Adrenal gland (tissue), 12 donors: Measurements from ENCODE around the gene NCR2. TPM values are rescaled to one million over a fixed set of nuclear protein-coding genes. Genes with fewer than 3 reads are reported as not detected.

Source experiments
- DNase-seq, 7 donors: peaks; one replicate each; pipeline ENCODE4 v3.0.0-alpha.2; 2019 to 2020
- H3K27ac ChIP-seq, 5 donors: fragments of 200-600 bp; sonication (generic) in 4 of 5; 1 replicate in 3 of 5; 2 replicates in 2 of 5; pipeline versions ENCODE4 v1.5.1 to v1.8.0; 2016 to 2020; ENCODE audit warnings: mild to moderate bottlenecking in 1 of 5
- H3K27me3 ChIP-seq: fragments of 200-600 bp; 2 replicates; pipeline ENCODE4 v1.8.0; 2021
- H3K36me3 ChIP-seq, 2 donors: fragments of 200-600 bp; replicated peaks in 1 of 2; 1 replicate in 1 of 2; 2 replicates in 1 of 2; pipeline versions ENCODE4 v1.5.1 to v1.8.0; 2018 to 2022
- H3K4me1 ChIP-seq, 2 donors: fragments of 200-600 bp; replicated peaks in 1 of 2; 1 replicate in 1 of 2; 2 replicates in 1 of 2; pipeline versions ENCODE4 v1.5.1 to v1.8.0; 2018 to 2021
- H3K4me3 ChIP-seq, 4 donors: fragments of 200-600 bp; sonication (generic) in 3 of 4; one replicate each; pipeline ENCODE4 v1.5.1; 2016 to 2018
- H3K9me3 ChIP-seq, 3 donors: fragments of 200-600 bp; sonication (generic) in 1 of 3; replicated peaks in 1 of 3; 1 replicate in 2 of 3; 2 replicates in 1 of 3; pipeline versions ENCODE4 v1.5.1 to v1.8.0; 2016 to 2021
- POLR2A ChIP-seq, 2 donors: fragments of 450-650 bp; IDR thresholded peaks; one replicate each; pipeline ENCODE4 v1.6.1; 2017; ENCODE audit warnings: antibody characterized with exemption in 2 of 2, mild to moderate bottlenecking in 2 of 2, moderate library complexity in 1 of 2
- WGBS, 4 donors: extraction: QIAGEN DNeasy Blood & Tissue Kit in 2 of 4; methylation state at CpG; one replicate each; pipeline versions ENCODE4 v1.1.5 to v1.1.7; 2013 to 2017; 5-methylcytosine and 5-hydroxymethylcytosine counted together
- intact Hi-C, 2 donors: fragments of 100-400 bp; cut with DNase I; formaldehyde crosslinking; loops; one replicate each; pipeline versions ENCODE4 v1.14.1 to v1.15.0; 2022 to 2023
- polyA plus RNA-seq, 3 donors: library from polyadenylated mRNA; stranded (reverse); fragments of 200-250 nt in 2 of 3; fragments of 350-450 nt in 1 of 3; fragmentation: Illumina TruSeq in 1 of 3; extraction: RNeasy Lipid Tissue Mini Kit (QIAGEN cat#74804) in 1 of 3; gene quantifications; one replicate each; pipeline ENCODE4 v1.2.3, GENCODE V29; 2013 to 2014
- total RNA-seq, 9 donors: library from RNA; depleted of rRNA in 4 of 9; stranded (reverse); fragments of >200 nt in 4 of 9; fragments of 120-200 nt in 1 of 9; fragmentation: NEBNext Ultra II Directional in 1 of 9; extraction: Animal tissue kit (Norgen Biotek cat#: 25700) in 1 of 9; gene quantifications; one replicate each; pipeline versions ENCODE4 v1.1.0 to v1.2.4, GENCODE V29; 2013 to 2023
- TF ChIP-seq, protein P1 (sequence below), 6 experiments: fragments of 450-650 bp in 4 of 6; fragments of 200-600 bp in 2 of 6; sonication (generic) in 1 of 6; IDR thresholded peaks; 1 replicate in 5 of 6; 2 replicates in 1 of 6; pipeline versions ENCODE4 v1.5.1 to v1.8.0; 2016 to 2021; ENCODE audit warnings: antibody characterized with exemption in 6 of 6, mild to moderate bottlenecking in 2 of 6, moderate library complexity in 1 of 6
- donor health status: healthy with polysubstance abuse.
- donor health status: Bipolar disorder and iron deficiency.
- donor health status: DM: yes; HTN: yes; CAD: no.
- donor health status: DM: no; HTN: no; CAD: no.
- donor health status: DM: no; HTN: no; CAD: no.
- donor health status: DM: yes; HTN: yes; CAD: no.

The NCR2 gene
- total and polyA plus RNA-seq, 12 donors = not detected

DNA sequence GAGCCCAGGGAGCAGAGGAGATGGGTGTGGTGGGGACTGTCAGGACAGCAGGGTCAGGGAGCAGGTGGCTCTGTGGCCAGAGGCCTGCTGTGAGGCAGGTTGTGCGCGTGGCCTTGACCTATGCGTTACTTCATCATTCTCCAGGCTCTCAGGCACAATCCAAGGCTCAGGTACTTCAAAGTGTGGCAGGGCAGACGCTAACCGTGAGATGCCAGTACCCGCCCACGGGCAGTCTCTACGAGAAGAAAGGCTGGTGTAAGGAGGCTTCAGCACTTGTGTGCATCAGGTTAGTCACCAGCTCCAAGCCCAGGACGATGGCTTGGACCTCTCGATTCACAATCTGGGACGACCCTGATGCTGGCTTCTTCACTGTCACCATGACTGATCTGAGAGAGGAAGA is 535 bp downstream of the NCR2 start:
- H3K9me3 ChIP-seq = no peaks in the 10 kb centered on the region
- DNase-seq = no peak
- WGBS, 4 donors = 85 to 95% (median 88%) methylated on average over 3 to 11 of the region's 11 CpGs
- no peak for TF ChIP-seq POLR2A (IDR thresholded peaks at IDR 0.05)
- TF ChIP-seq, protein P1, sequence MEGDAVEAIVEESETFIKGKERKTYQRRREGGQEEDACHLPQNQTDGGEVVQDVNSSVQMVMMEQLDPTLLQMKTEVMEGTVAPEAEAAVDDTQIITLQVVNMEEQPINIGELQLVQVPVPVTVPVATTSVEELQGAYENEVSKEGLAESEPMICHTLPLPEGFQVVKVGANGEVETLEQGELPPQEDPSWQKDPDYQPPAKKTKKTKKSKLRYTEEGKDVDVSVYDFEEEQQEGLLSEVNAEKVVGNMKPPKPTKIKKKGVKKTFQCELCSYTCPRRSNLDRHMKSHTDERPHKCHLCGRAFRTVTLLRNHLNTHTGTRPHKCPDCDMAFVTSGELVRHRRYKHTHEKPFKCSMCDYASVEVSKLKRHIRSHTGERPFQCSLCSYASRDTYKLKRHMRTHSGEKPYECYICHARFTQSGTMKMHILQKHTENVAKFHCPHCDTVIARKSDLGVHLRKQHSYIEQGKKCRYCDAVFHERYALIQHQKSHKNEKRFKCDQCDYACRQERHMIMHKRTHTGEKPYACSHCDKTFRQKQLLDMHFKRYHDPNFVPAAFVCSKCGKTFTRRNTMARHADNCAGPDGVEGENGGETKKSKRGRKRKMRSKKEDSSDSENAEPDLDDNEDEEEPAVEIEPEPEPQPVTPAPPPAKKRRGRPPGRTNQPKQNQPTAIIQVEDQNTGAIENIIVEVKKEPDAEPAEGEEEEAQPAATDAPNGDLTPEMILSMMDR (IDR thresholded peaks at IDR 0.05) = no peak
- no peak overlapping the region for H3K27ac ChIP-seq
- H3K36me3 ChIP-seq = no peaks in the 10 kb centered on the region
- no peaks in the 10 kb centered on the region for H3K27me3 ChIP-seq
- H3K4me3 ChIP-seq = no peak overlapping the region
- H3K4me1 ChIP-seq = no peaks in the 10 kb centered on the region
- intact Hi-C loops = no loop called here

DNA sequence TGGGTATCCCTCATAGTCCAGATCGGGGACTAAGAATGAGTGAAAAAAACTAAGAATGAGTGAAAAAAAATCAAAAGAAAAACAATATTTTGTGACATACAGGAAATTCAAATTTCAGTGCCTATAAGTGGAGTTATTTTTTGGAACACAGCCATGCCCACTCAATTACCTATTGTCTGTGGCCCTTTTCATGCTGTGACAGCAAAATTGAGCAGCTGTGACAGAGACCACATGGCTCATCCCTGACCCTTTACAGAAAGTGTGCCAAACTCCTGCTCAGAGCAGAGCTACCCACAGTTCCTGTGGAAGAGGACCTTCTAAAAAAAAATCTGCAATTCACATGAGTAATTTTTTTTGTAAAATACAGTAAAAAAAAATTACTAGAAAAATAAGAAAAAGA is 1.4 kb downstream of the NCR2 start:
- Histone ChIP-seq H3K27ac (no peak overlapping the region), H3K36me3 (no peaks in the 10 kb centered on the region), H3K9me3 (no peaks in the 10 kb centered on the region), H3K27me3 (no peaks in the 10 kb centered on the region), H3K4me3 (no peak overlapping the region), H3K4me1 (no peaks in the 10 kb centered on the region)
- no peak for DNase-seq
- intact Hi-C loops = no loop called here
- 61 to 82% (median 76%) methylated on average over 1 of the region's 1 CpG for WGBS, 4 donors
- TF ChIP-seq, protein P1 (IDR thresholded peaks at IDR 0.05) = no peak
- TF ChIP-seq POLR2A (IDR thresholded peaks at IDR 0.05) = no peak

DNA sequence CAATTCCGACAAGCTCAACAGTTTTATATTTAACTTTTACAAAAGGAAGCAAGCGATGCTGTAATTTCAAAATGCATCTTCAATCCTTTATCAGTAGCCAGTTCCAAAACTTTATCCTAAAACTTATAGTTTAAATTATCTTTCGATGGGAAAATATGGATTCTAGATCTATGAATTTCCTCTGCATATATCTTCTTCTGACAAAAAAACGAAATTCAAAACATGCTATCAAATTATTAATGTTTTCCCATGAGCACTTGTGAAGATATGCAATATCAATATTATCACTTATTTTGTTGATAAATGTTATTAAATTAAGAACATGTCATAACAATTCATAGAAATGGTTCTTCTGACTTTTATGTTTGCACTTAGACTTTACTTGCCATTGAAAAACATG is 2.3 kb downstream of the NCR2 start:
- no peak for DNase-seq
- intact Hi-C loops = no loop called here
- H3K9me3 ChIP-seq = no peaks in the 10 kb centered on the region
- H3K4me1 ChIP-seq = no peaks in the 10 kb centered on the region
- H3K4me3 ChIP-seq = no peak overlapping the region
- TF ChIP-seq, protein P1 (IDR thresholded peaks at IDR 0.05) = no peak
- no peak for TF ChIP-seq POLR2A (IDR thresholded peaks at IDR 0.05)
- H3K27me3 ChIP-seq = no peaks in the 10 kb centered on the region
- 49 to 73% (median 60%) methylated on average over 4 of the region's 4 CpGs for WGBS, 4 donors
- H3K36me3 ChIP-seq = no peaks in the 10 kb centered on the region
- H3K27ac ChIP-seq = no peak overlapping the region

DNA sequence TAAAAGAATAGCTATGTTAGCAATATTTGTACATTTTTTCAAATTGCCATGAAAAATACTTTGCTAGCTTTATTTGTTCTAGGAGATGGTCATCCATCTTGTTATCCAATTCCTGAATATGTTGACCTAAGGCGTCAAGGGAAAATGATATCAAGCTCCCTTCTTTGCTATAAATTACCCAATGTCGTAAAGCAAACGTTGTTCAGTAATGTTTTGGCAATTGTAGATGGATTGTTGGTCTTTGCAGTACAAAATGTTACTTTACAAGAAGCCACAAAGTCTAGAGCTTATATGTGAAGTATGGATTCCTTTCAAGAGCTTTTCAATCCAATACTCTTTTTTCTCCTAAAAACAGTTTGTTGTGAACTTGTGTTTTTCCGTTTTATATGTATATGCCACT is 3.3 kb downstream of the NCR2 start:
- H3K4me1 ChIP-seq = no peaks in the 10 kb centered on the region
- 35 to 53% (median 46%) methylated on average over 4 of the region's 4 CpGs for WGBS, 4 donors
- no peaks in the 10 kb centered on the region for H3K27me3 ChIP-seq
- DNase-seq = no peak
- H3K4me3 ChIP-seq = no peak overlapping the region
- TF ChIP-seq, protein P1 (IDR thresholded peaks at IDR 0.05) = no peak
- TF ChIP-seq POLR2A (IDR thresholded peaks at IDR 0.05) = no peak
- no peaks in the 10 kb centered on the region for H3K9me3 ChIP-seq
- intact Hi-C loops = no loop called here
- no peak overlapping the region for H3K27ac ChIP-seq
- H3K36me3 ChIP-seq = no peaks in the 10 kb centered on the region
